H1 (cell line): Measurements from ENCODE around the gene AAMDC. TPM values are rescaled to one million over a fixed set of nuclear protein-coding genes. Genes with fewer than 3 reads are reported as not detected.

ENCODE experiments used
- CREB1 ChIP-seq: IDR thresholded peaks from 2 replicates; pipeline ENCODE4 v1.6.1; 2012; ENCODE audit warnings: inconsistent platforms
- CTBP2 ChIP-seq: IDR thresholded peaks from 2 replicates; pipeline ENCODE4 v1.7.0; 2011; ENCODE audit warnings: borderline replicate concordance, mild to moderate bottlenecking, moderate library complexity, mixed read lengths, low read length; ENCODE audit not compliant: insufficient read depth, insufficient read length
- ZNF274 ChIP-seq: IDR thresholded peaks from 2 replicates; pipeline ENCODE4 v1.7.0; 2012; ENCODE audit warnings: low read length, borderline replicate concordance; ENCODE audit errors: extremely low read depth
- polyA plus RNA-seq, 7 experiments: library from polyadenylated mRNA; depleted of rRNA in 3 of 7; stranded (reverse) in 5 of 7; unstranded in 2 of 7; fragments of >200 nt in 5 of 7; fragments of 200-250 nt in 2 of 7; gene quantifications; 1 replicate in 5 of 7; 2 replicates in 1 of 7; 4 replicates in 1 of 7; pipeline versions ENCODE4 v1.2.1 to v1.2.3, GENCODE V29; 2011 to 2013; ENCODE audit warnings: missing spikeins in 2 of 7, mixed read lengths in 2 of 7
- total RNA-seq: library from RNA; stranded (reverse); fragmentation: NEBNext Ultra II Directional; extraction: Animal tissue kit (Norgen Biotek cat#: 25700); gene quantifications from 2 replicates; pipeline ENCODE4 v1.2.1, GENCODE V29; 2021

AAMDC gene
- total and polyA plus RNA-seq, 2 of the 8 experiments (the other 6 are each of a cell fraction or from before 2014, with no cell fraction given), result 17.2 to 19.5 TPM

GRCh38 chr11:77851503-77851902 is 30.6 kb downstream of the AAMDC start (continued):
- TF ChIP-seq CTBP2, result no peak
- TF ChIP-seq CREB1, result no peak
- TF ChIP-seq ZNF274, result no peak
